Type B pancreatic cell (in vitro differentiated cells): Measurements from ENCODE around the gene REN. TPM values are rescaled to one million over a fixed set of nuclear protein-coding genes. Genes with fewer than 3 reads are reported as not detected.

Experiments used
- DNase-seq: peaks from one replicate; pipeline ENCODE4 v3.0.0; 2021; ENCODE audit warnings: mixed read lengths; ENCODE audit not compliant: unreplicated experiment; ENCODE audit errors: extremely low spot score
- H3K27ac Mint-ChIP-seq: 2 replicates; pipeline ENCODE4 v1.8.0; 2021; ENCODE audit warnings: mild to moderate bottlenecking, mixed read lengths
- H3K27me3 Mint-ChIP-seq: 2 replicates; pipeline ENCODE4 v1.8.0; 2021; ENCODE audit warnings: mixed read lengths
- H3K36me3 Mint-ChIP-seq: 2 replicates; pipeline ENCODE4 v1.8.0; 2021; ENCODE audit warnings: mixed read lengths
- H3K4me1 Mint-ChIP-seq: one replicate; pipeline ENCODE4 v1.8.0; 2021; ENCODE audit warnings: mixed read lengths; ENCODE audit not compliant: unreplicated experiment
- H3K4me3 Mint-ChIP-seq: 2 replicates; pipeline ENCODE4 v1.8.0; 2021; ENCODE audit warnings: mild to moderate bottlenecking, mixed read lengths
- H3K9me3 Mint-ChIP-seq: 2 replicates; pipeline ENCODE4 v1.8.0; 2021; ENCODE audit warnings: mixed read lengths
- total RNA-seq: library from RNA; stranded (reverse); gene quantifications from 2 replicates; pipeline ENCODE4 v1.2.1, GENCODE V29; 2021; ENCODE audit warnings: low replicate concordance
- TF ChIP-seq, protein P1 (sequence below): fragments of 200-600 bp; sonication (generic); conservative IDR thresholded peaks from 2 replicates; pipeline ENCODE4 v1.5.0; 2021; ENCODE audit warnings: antibody characterized with exemption, mild to moderate bottlenecking

Gene REN
- total RNA-seq, 1 donor from 2014 or later, result 1.2 TPM

DNA sequence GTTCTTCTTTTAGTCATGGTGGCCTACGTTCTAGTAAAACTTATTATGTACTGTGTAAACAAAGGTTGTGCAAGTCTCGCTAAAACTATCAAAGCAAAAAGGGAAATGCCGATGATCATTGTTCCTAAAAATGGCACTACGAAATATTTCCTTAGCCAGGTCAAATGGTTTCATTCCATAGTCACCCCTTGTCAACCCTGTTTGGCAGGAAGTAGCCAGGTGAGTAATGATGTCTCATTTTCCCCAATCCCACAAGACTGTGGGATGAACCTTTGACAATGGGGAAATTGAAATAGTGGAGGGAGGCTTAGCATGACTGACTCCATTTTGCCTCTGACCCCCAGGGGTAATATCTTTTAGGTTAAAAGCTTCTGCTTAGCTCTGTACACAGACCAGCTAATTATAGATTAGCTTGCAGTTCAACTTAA is 5.6 kb upstream of the REN start:
- no peaks in the 10 kb centered on the region for H3K4me1 Mint-ChIP-seq
- DNase-seq, result no peak
- H3K27ac Mint-ChIP-seq, result no peak overlapping the region
- H3K4me3 Mint-ChIP-seq, result no peak overlapping the region
- TF ChIP-seq, protein P1, sequence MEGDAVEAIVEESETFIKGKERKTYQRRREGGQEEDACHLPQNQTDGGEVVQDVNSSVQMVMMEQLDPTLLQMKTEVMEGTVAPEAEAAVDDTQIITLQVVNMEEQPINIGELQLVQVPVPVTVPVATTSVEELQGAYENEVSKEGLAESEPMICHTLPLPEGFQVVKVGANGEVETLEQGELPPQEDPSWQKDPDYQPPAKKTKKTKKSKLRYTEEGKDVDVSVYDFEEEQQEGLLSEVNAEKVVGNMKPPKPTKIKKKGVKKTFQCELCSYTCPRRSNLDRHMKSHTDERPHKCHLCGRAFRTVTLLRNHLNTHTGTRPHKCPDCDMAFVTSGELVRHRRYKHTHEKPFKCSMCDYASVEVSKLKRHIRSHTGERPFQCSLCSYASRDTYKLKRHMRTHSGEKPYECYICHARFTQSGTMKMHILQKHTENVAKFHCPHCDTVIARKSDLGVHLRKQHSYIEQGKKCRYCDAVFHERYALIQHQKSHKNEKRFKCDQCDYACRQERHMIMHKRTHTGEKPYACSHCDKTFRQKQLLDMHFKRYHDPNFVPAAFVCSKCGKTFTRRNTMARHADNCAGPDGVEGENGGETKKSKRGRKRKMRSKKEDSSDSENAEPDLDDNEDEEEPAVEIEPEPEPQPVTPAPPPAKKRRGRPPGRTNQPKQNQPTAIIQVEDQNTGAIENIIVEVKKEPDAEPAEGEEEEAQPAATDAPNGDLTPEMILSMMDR, result no peak
- H3K9me3 Mint-ChIP-seq, result no peaks in the 10 kb centered on the region
- no peaks in the 10 kb centered on the region for H3K36me3 Mint-ChIP-seq
- H3K27me3 Mint-ChIP-seq, result no peaks in the 10 kb centered on the region

DNA sequence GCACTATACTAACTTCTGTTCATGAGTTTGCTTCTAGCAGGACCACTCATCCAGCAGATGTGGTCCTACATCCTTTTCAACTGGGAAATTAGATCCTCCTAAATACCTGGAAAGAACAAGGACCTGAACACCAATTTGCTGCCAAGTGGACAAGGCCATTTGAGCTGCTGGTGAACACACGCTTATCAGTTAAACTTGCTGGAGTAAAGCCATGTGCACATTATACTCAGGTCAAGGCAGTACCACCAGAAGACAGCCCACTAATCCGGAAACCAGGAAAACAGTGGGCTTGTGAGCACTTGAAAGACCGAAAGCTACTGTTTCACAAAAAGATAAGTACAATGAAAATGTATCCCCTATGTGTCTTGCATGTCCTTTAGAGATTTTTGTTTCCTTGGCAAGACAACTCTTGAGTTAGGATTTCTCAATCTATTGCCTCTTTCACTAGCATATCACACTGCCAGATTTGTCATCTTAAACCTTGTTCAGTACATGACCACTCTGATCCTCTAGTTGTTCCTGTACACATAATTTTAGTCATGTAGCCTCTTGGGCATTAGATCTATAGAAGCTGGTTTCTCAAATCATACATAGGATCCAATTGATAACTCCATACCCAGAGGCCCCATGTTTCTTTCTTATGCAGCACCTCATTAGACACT is 4.5 kb upstream of the REN start:
- no peaks in the 10 kb centered on the region for H3K36me3 Mint-ChIP-seq
- H3K9me3 Mint-ChIP-seq, result no peaks in the 10 kb centered on the region
- H3K4me1 Mint-ChIP-seq, result no peaks in the 10 kb centered on the region
- H3K4me3 Mint-ChIP-seq, result no peak overlapping the region
- no peak for DNase-seq
- TF ChIP-seq, protein P1, result no peak
- no peaks in the 10 kb centered on the region for H3K27me3 Mint-ChIP-seq
- H3K27ac Mint-ChIP-seq, result no peak overlapping the region

DNA sequence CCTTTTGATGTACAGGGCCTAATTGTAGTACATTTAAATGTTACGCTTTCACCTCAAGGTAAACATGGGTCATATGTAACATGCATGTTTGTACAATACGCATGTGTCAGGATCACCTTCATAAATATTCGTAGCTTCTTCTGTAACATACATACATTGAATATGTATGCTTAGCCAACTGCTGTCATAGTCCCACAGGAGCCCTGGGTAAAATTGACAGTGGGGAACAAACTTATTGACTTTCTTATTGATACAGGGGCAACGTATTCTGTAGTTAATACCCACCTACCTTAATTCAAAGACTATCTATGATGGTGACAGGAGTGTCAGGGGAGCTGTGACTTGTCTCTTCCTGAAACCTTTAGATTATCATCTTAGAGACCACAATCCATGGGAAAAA is 3.7 kb upstream of the REN start:
- TF ChIP-seq, protein P1, result no peak
- no peaks in the 10 kb centered on the region for H3K27me3 Mint-ChIP-seq
- no peak overlapping the region for H3K27ac Mint-ChIP-seq
- H3K4me1 Mint-ChIP-seq, result no peaks in the 10 kb centered on the region
- DNase-seq, result no peak
- H3K36me3 Mint-ChIP-seq, result no peaks in the 10 kb centered on the region
- no peak overlapping the region for H3K4me3 Mint-ChIP-seq
- no peaks in the 10 kb centered on the region for H3K9me3 Mint-ChIP-seq

DNA sequence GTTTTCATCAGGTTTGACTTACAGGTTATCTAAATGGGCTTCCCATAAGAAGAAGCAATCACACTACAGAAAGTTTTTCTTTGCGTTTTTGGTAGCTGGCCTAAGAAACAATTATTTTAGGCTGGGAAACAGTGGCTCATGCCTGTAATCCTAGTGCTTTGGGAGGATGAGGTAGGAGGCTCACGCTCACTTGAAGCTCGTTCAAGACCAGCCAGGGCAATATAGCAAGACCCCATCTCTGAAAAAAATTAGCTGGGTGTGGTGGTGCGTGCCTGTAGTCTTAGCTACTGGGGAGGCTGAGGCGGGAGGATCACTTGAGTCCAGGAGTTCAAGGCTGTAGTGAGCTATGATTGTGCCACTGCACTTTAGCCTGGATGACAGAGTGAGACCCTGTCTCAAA is 1.6 kb upstream of the REN start:
- Mint-ChIP-seq H3K9me3 (no peaks in the 10 kb centered on the region), H3K36me3 (no peaks in the 10 kb centered on the region), H3K4me1 (no peaks in the 10 kb centered on the region), H3K27ac (no peak overlapping the region), H3K27me3 (no peaks in the 10 kb centered on the region), H3K4me3 (no peak overlapping the region)
- TF ChIP-seq, protein P1, result no peak
- DNase-seq, result no peak

DNA sequence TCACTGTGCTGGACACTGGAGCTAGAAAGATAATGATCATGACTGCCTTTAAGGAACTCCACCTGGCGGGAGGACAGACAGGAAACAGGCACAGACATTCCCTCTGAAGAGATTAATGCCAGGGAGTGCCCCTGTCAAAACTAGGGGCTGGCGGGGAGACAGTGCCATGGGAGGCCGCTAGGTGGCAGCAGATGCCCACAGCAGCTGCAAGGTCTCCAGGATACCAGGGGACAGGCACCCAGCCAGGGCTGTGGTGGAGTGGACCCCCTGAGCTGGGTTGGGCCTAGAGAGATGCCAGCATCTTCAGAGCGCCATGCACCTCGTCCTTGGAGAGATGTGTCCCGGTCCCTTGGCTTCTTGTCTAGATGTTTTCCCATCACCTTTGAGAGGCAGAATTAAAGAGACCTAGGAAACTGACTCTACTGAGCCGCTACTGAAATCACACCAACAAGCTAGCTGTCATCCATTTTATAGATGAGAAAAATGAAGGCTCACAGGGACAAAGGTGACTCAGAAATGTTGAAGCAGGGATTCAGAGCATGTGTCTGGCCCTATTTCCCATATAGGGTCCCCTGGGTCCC is 3.6 kb downstream of the REN start:
- H3K9me3 Mint-ChIP-seq, result no peaks in the 10 kb centered on the region
- peaks cover 22% of the 10 kb centered on the region for H3K27me3 Mint-ChIP-seq
- peak overlapping the region; percentile 79 for H3K27ac Mint-ChIP-seq
- H3K4me1 Mint-ChIP-seq, result peaks cover 5% of the 10 kb centered on the region
- H3K36me3 Mint-ChIP-seq, result no peaks in the 10 kb centered on the region
- peak; percentile 90 for DNase-seq
- TF ChIP-seq, protein P1, result peak; percentile 99
- no peak overlapping the region for H3K4me3 Mint-ChIP-seq
